DOHH2 (cell line): Measurements from ENCODE around the gene RNF217.

ENCODE experiments used
- CTCF ChIP-seq: fragments of 200-600 bp; sonication (generic); IDR thresholded peaks from one replicate; pipeline ENCODE4 v1.5.1; 2014; ENCODE audit warnings: antibody characterized with exemption, mild to moderate bottlenecking, low read depth, low read length; ENCODE audit not compliant: poor library complexity, severe bottlenecking
- EZH2phosphoT487 ChIP-seq: fragments of 200-600 bp; sonication (generic); IDR thresholded peaks from 2 replicates; pipeline ENCODE4 v1.6.1; 2017; ENCODE audit warnings: borderline replicate concordance, mild to moderate bottlenecking, antibody characterized with exemption, low read length, moderate library complexity, mixed read lengths

GRCh38 chr6:124958759-124959354 lies 3.4 kb upstream of the RNF217 start:
- no peak for TF ChIP-seq CTCF
- no peak for TF ChIP-seq EZH2phosphoT487
